ENCODE measurements around the gene TTF2. TPM values are rescaled to one million over a fixed set of nuclear protein-coding genes. Genes with fewer than 3 reads are reported as not detected.

Gene TTF2
- total RNA-seq, 1 experiment from 2014 or later: 38.6 TPM

- Mint-ChIP-seq H3K9me3 (ENCODE audit: unreplicated experiment) (no peaks in the 10 kb centered on the region), H3K27me3 (ENCODE audit: insufficient read depth, unreplicated experiment) (no peaks in the 10 kb centered on the region), H3K4me1 (ENCODE audit: insufficient read depth, unreplicated experiment) (no peaks in the 10 kb centered on the region), H3K36me3 (ENCODE audit: insufficient read depth, unreplicated experiment) (no peaks in the 10 kb centered on the region), H3K4me3 (ENCODE audit: unreplicated experiment) (peak overlapping the region; percentile 84), H3K27ac (ENCODE audit: low read depth, unreplicated experiment) (peak overlapping the region; percentile 86)
- TF ChIP-seq, protein P1, sequence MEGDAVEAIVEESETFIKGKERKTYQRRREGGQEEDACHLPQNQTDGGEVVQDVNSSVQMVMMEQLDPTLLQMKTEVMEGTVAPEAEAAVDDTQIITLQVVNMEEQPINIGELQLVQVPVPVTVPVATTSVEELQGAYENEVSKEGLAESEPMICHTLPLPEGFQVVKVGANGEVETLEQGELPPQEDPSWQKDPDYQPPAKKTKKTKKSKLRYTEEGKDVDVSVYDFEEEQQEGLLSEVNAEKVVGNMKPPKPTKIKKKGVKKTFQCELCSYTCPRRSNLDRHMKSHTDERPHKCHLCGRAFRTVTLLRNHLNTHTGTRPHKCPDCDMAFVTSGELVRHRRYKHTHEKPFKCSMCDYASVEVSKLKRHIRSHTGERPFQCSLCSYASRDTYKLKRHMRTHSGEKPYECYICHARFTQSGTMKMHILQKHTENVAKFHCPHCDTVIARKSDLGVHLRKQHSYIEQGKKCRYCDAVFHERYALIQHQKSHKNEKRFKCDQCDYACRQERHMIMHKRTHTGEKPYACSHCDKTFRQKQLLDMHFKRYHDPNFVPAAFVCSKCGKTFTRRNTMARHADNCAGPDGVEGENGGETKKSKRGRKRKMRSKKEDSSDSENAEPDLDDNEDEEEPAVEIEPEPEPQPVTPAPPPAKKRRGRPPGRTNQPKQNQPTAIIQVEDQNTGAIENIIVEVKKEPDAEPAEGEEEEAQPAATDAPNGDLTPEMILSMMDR (IDR thresholded peaks at IDR 0.05; ENCODE audit: unreplicated experiment): no peak
- DNase-seq (ENCODE audit: unreplicated experiment): no peak
- CTCF ChIA-PET: interaction anchor here (0.6 to 1.8 kb wide), 5 partner anchors 12 to 898 kb away, joined by 3 to 7 read pairs (median 5); no protein-coding TSS in a partner anchor
- intact Hi-C loops (cut with micrococcal nuclease): loop anchor here (10.0 kb wide), 2 partner anchors 244 to 396 kb away; partner anchors contain the start of gene MAN1A2
- POLR2A ChIA-PET: interaction anchor here (0.8 to 2.6 kb wide), 2 partner anchors 28 to 61 kb away, joined by 5 to 13 read pairs; partner anchors contain the start of gene TTF2
- BruUV-seq (replicated peaks): TSS peak; percentile 25
Observed at GRCh38 chr1:117120774-117121588, 60.9 kb downstream of the TTF2 start.

GRCh38 chr1:117121589-117122329 is 61.6 kb downstream of the TTF2 start, which contains the start of gene TRIM45:
Gene TRIM45 (minus strand): TSS chr1:117121749. CDS start chr1:117121201, 548 bp downstream.
- intact Hi-C loops (cut with micrococcal nuclease): loop anchor here (1.0 to 10.0 kb wide), 3 partner anchors 163 to 397 kb away; partner anchors contain the start of gene MAN1A2
- ChIA-PET CTCF (interaction anchor here (0.6 to 9.1 kb wide), 15 partner anchors 8 to 700 kb away, joined by 3 to 201 read pairs (median 4); no protein-coding TSS in a partner anchor), POLR2A (interaction anchor here (0.5 to 2.6 kb wide), 5 partner anchors 29 to 286 kb away, joined by 3 to 13 read pairs (median 4); no protein-coding TSS in a partner anchor)
- Mint-ChIP-seq H3K9me3 (ENCODE audit: unreplicated experiment) (no peaks in the 10 kb centered on the region), H3K36me3 (ENCODE audit: insufficient read depth, unreplicated experiment) (no peaks in the 10 kb centered on the region), H3K27ac (ENCODE audit: low read depth, unreplicated experiment) (peak within 1 kb of the TSS; percentile 86), H3K4me3 (ENCODE audit: unreplicated experiment) (peak within 1 kb of the TSS; percentile 84), H3K4me1 (ENCODE audit: insufficient read depth, unreplicated experiment) (no peaks in the 10 kb centered on the region), H3K27me3 (ENCODE audit: insufficient read depth, unreplicated experiment) (no peaks in the 10 kb centered on the region)
- DNase-seq (ENCODE audit: unreplicated experiment): peak; percentile 95
- TSS peak; percentile 74 for BruUV-seq (replicated peaks)
- TF ChIP-seq, protein P1 (IDR thresholded peaks at IDR 0.05; ENCODE audit: unreplicated experiment): peak; percentile 37

DNA sequence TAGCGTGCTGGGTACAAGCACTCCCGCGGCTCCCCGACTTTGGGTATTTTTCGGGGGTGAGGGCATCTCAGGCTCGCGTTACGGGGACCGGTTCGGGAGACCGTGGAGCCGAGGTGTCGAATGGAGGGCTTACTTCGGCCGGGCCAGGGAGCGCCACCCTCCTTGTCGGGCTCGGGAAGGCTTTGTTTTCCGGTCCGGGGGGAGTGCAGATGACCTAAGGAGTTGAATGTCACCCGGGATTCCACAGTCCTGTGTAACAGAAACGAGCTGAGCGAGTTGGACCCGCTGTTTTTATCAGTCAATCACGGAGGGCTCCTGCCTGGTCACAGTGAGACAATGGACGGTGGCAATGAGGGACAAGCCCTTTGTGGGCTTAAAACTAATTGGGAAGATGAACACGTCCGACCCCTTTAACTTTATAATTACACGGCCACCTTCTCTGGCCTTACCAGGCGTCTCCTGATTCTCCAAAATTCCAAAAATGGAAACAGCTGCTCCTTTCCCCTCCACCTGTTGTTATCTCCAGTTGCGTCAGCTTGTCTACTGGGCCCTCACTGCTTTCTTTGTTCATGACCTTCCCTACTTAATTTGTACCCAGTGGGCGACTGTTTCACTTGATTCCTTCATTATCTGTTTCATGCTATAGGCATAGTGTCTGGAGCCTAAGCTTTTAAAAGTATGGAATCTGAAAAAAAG is 62.4 kb downstream of the TTF2 start:
- intact Hi-C loops (cut with micrococcal nuclease): loop anchor here (1.0 to 10.0 kb wide), 3 partner anchors 162 to 398 kb away; partner anchors contain the start of gene MAN1A2
- no peak for DNase-seq (ENCODE audit: unreplicated experiment)
- TF ChIP-seq, protein P1 (IDR thresholded peaks at IDR 0.05; ENCODE audit: unreplicated experiment): no peak
- no TSS peak for BruUV-seq (replicated peaks)
- H3K36me3 Mint-ChIP-seq (ENCODE audit: insufficient read depth, unreplicated experiment): no peaks in the 10 kb centered on the region
- H3K27me3 Mint-ChIP-seq (ENCODE audit: insufficient read depth, unreplicated experiment): no peaks in the 10 kb centered on the region
- peak overlapping the region; percentile 84 for H3K4me3 Mint-ChIP-seq (ENCODE audit: unreplicated experiment)
- POLR2A ChIA-PET: interaction anchor here (0.5 to 2.6 kb wide), 6 partner anchors 29 to 285 kb away, joined by 3 to 13 read pairs (median 4); no protein-coding TSS in a partner anchor
- H3K27ac Mint-ChIP-seq (ENCODE audit: low read depth, unreplicated experiment): peak overlapping the region; percentile 86
- no peaks in the 10 kb centered on the region for H3K9me3 Mint-ChIP-seq (ENCODE audit: unreplicated experiment)
- peaks cover under 1% of the 10 kb centered on the region for H3K4me1 Mint-ChIP-seq (ENCODE audit: insufficient read depth, unreplicated experiment)
- CTCF ChIA-PET: interaction anchor here (0.6 to 9.1 kb wide), 18 partner anchors 8 to 778 kb away, joined by 3 to 201 read pairs (median 4); no protein-coding TSS in a partner anchor

All from MCF 10A (cell line).